HL-60 (cell line): ENCODE results near the gene ALK.

Experiments used
- DNase-seq, 2 experiments: peaks; one replicate each; pipeline ENCODE4 v3.0.0-alpha.2; 2010 to 2020; ENCODE audit warnings: low read depth in 1 of 2, low spot score in 1 of 2
- H3K27ac ChIP-seq: fragments of 250-450 bp; sonication (Bioruptor Pico); replicated peaks from 2 replicates; pipeline ENCODE4 v1.5.1; 2020; ENCODE audit warnings: mild to moderate bottlenecking, moderate library complexity
- H3K27me3 ChIP-seq: fragments of 250-450 bp; sonication (Bioruptor Pico); 2 replicates; pipeline ENCODE4 v1.5.1; 2021; ENCODE audit warnings: mild to moderate bottlenecking, moderate library complexity; ENCODE audit not compliant: insufficient read depth, poor library complexity, severe bottlenecking
- H3K4me3 ChIP-seq: replicated peaks from 2 replicates; pipeline ENCODE4 v1.5.1; 2011; ENCODE audit warnings: mild to moderate bottlenecking, control low read depth, low read length; ENCODE audit not compliant: insufficient read depth
- GABPA ChIP-seq: IDR thresholded peaks from 2 replicates; pipeline ENCODE4 v1.6.1; 2012; ENCODE audit warnings: low read depth
- POLR2AphosphoS5 ChIP-seq: IDR thresholded peaks from 2 replicates; pipeline ENCODE4 v1.6.1; 2012; ENCODE audit warnings: low read depth
- SPI1 ChIP-seq: IDR thresholded peaks from 2 replicates; pipeline ENCODE4 v1.6.1; 2012; ENCODE audit warnings: low read depth, mild to moderate bottlenecking, borderline replicate concordance
- TF ChIP-seq, protein P1 (sequence below): IDR thresholded peaks from 2 replicates; pipeline ENCODE4 v1.6.1; 2012; ENCODE audit warnings: low read depth; ENCODE audit not compliant: insufficient replicate concordance
- TF ChIP-seq, protein P2 (sequence below): IDR thresholded peaks from one replicate; pipeline ENCODE4 v1.5.1; 2011; ENCODE audit warnings: low read length, control low read depth, inconsistent platforms; ENCODE audit not compliant: insufficient read depth

ALK gene

DNA sequence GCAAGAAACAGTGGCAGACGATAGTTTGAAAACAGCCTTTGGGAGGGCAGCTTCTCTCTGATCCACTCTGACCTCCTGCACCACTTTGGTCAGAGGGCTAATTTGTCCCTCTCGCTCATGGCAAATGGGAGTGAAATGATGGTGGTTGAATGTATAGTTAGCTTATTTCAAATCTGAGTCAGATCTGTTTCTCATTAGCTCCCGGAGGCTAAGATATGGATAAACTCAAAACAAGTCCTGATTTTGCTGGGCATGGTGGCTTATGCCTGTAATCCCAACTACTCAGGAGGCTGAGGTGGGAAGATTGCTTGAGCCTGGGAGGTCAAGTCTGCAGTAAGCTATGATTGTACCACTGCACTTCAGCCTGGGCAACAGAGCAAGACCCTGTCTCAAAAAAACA lies 145.0 kb downstream of the ALK start:
- Histone ChIP-seq H3K27me3 (no peaks in the 10 kb centered on the region), H3K4me3 (no peak overlapping the region), H3K27ac (no peak overlapping the region)
- DNase-seq, result no peak
- TF ChIP-seq SPI1 (no peak), POLR2AphosphoS5 (no peak), GABPA (no peak)
- TF ChIP-seq, protein P1, sequence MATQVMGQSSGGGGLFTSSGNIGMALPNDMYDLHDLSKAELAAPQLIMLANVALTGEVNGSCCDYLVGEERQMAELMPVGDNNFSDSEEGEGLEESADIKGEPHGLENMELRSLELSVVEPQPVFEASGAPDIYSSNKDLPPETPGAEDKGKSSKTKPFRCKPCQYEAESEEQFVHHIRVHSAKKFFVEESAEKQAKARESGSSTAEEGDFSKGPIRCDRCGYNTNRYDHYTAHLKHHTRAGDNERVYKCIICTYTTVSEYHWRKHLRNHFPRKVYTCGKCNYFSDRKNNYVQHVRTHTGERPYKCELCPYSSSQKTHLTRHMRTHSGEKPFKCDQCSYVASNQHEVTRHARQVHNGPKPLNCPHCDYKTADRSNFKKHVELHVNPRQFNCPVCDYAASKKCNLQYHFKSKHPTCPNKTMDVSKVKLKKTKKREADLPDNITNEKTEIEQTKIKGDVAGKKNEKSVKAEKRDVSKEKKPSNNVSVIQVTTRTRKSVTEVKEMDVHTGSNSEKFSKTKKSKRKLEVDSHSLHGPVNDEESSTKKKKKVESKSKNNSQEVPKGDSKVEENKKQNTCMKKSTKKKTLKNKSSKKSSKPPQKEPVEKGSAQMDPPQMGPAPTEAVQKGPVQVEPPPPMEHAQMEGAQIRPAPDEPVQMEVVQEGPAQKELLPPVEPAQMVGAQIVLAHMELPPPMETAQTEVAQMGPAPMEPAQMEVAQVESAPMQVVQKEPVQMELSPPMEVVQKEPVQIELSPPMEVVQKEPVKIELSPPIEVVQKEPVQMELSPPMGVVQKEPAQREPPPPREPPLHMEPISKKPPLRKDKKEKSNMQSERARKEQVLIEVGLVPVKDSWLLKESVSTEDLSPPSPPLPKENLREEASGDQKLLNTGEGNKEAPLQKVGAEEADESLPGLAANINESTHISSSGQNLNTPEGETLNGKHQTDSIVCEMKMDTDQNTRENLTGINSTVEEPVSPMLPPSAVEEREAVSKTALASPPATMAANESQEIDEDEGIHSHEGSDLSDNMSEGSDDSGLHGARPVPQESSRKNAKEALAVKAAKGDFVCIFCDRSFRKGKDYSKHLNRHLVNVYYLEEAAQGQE, result no peak
- TF ChIP-seq, protein P2, sequence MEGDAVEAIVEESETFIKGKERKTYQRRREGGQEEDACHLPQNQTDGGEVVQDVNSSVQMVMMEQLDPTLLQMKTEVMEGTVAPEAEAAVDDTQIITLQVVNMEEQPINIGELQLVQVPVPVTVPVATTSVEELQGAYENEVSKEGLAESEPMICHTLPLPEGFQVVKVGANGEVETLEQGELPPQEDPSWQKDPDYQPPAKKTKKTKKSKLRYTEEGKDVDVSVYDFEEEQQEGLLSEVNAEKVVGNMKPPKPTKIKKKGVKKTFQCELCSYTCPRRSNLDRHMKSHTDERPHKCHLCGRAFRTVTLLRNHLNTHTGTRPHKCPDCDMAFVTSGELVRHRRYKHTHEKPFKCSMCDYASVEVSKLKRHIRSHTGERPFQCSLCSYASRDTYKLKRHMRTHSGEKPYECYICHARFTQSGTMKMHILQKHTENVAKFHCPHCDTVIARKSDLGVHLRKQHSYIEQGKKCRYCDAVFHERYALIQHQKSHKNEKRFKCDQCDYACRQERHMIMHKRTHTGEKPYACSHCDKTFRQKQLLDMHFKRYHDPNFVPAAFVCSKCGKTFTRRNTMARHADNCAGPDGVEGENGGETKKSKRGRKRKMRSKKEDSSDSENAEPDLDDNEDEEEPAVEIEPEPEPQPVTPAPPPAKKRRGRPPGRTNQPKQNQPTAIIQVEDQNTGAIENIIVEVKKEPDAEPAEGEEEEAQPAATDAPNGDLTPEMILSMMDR, result no peak

DNA sequence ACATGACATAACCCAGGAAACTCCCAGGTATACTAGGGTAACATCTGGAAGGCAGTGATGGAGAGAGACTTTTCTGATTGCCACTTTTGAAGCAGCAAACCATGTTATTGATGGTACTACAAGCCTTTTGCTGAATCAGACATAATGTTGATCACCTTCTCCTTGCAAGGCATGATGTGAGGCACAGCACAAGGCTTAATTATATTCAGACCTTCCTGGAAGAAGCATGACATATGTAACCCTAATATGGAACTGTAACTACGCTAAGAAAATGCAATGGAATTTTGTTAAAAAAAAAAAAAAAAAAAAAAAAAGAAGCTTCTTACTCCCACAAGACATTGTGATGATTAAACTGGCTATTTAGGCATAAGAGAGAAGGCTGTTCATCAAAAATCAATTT lies 145.4 kb downstream of the ALK start:
- no peaks in the 10 kb centered on the region for H3K27me3 ChIP-seq
- H3K27ac ChIP-seq, result no peak overlapping the region
- TF ChIP-seq, protein P1, result no peak
- no peak for TF ChIP-seq GABPA
- TF ChIP-seq SPI1, result no peak
- no peak for TF ChIP-seq POLR2AphosphoS5
- TF ChIP-seq, protein P2, result no peak
- no peak for DNase-seq
- H3K4me3 ChIP-seq, result no peak overlapping the region

DNA sequence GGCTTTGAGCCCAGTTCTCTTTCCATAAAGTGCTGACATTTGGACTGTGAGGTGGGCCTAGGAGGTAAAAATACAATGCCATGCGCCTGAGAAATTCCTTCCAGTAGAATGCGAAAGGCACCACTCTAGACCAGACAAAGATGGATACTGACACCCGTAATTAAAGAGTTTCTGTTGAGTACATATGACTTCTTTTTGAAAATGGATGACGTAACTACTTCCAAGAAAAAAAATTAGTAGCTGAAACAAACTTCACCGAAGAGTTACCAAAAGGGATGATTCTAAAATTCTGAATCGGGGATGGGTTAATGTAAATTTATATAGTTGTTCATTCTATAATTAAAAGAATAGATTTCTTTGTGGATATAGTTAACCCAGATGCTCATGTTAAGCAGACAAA lies 146.8 kb downstream of the ALK start:
- TF ChIP-seq, protein P2, result no peak
- TF ChIP-seq SPI1, result no peak
- TF ChIP-seq GABPA, result no peak
- TF ChIP-seq POLR2AphosphoS5, result no peak
- TF ChIP-seq, protein P1, result no peak

More for the DNA sequence above, 146.8 kb downstream of the ALK start:
- Histone ChIP-seq H3K27ac (no peak overlapping the region), H3K4me3 (no peak overlapping the region), H3K27me3 (no peaks in the 10 kb centered on the region)
- no peak for DNase-seq
